Breast epithelium (tissue), 4 donors: Measurements from ENCODE around the gene S1PR4. TPM values are rescaled to one million over a fixed set of nuclear protein-coding genes. Genes with fewer than 3 reads are reported as not detected.

ENCODE experiments used
- DNase-seq, 2 donors: peaks; one replicate each; pipeline ENCODE4 v3.0.0-alpha.2; 2019; ENCODE audit warnings: low spot score in 2 of 2
- H3K27ac ChIP-seq, 2 donors: fragments of 200-600 bp; sonication (generic) in 1 of 2; one replicate each; pipeline ENCODE4 v1.5.1; 2016 to 2019; ENCODE audit warnings: mild to moderate bottlenecking in 1 of 2
- H3K27me3 ChIP-seq, 2 donors: fragments of 200-600 bp; sonication (generic) in 1 of 2; one replicate each; pipeline versions ENCODE4 v1.5.1 to v1.6.0; 2017 to 2019; ENCODE audit warnings: control low read depth in 1 of 2, mild to moderate bottlenecking in 1 of 2
- H3K36me3 ChIP-seq: fragments of 200-600 bp; one replicate; pipeline ENCODE4 v1.5.1; 2019
- H3K4me1 ChIP-seq, 2 donors: fragments of 200-600 bp; sonication (generic); one replicate each; pipeline ENCODE4 v1.5.1; 2016 to 2019; ENCODE audit warnings: control low read depth in 1 of 2
- H3K4me3 ChIP-seq, 3 donors: fragments of 200-600 bp; sonication (generic); 1 replicate in 2 of 3; 2 replicates in 1 of 3; pipeline ENCODE4 v1.5.1; 2016 to 2019; ENCODE audit warnings: mild to moderate bottlenecking in 3 of 3, moderate library complexity in 2 of 3
- H3K9me3 ChIP-seq, 2 donors: fragments of 200-600 bp; sonication (generic) in 1 of 2; one replicate each; pipeline ENCODE4 v1.5.1; 2016 to 2019; ENCODE audit warnings: control low read depth in 1 of 2
- POLR2A ChIP-seq: fragments of 450-650 bp; IDR thresholded peaks from one replicate; pipeline ENCODE4 v1.6.1; 2016; ENCODE audit warnings: antibody characterized with exemption, mild to moderate bottlenecking, moderate library complexity
- POLR2AphosphoS5 ChIP-seq, 3 donors: sonication (generic); formaldehyde crosslinking; IDR thresholded peaks; one replicate each; pipeline ENCODE4 v1.6.1; 2017; ENCODE audit warnings: antibody characterized with exemption in 3 of 3
- intact Hi-C: fragments of 100-400 bp; cut with DNase I; formaldehyde crosslinking; loops from one replicate; pipeline ENCODE4 v1.15.1; 2023; ENCODE audit warnings: low total_unique reads
- total RNA-seq, 3 donors: library from RNA; depleted of rRNA; stranded (reverse); fragments of >200 nt; gene quantifications; one replicate each; pipeline ENCODE4 v1.1.0, GENCODE V29; 2016
- TF ChIP-seq, protein P1 (sequence below), 3 donors: fragments of 450-650 bp; IDR thresholded peaks; one replicate each; pipeline ENCODE4 v1.5.1; 2016 to 2017; ENCODE audit warnings: antibody characterized with exemption in 3 of 3, mild to moderate bottlenecking in 3 of 3, moderate library complexity in 3 of 3

S1PR4 gene
- total RNA-seq, 3 donors from 2014 or later: 1.3 to 1.9 TPM; not detected in 1

DNA sequence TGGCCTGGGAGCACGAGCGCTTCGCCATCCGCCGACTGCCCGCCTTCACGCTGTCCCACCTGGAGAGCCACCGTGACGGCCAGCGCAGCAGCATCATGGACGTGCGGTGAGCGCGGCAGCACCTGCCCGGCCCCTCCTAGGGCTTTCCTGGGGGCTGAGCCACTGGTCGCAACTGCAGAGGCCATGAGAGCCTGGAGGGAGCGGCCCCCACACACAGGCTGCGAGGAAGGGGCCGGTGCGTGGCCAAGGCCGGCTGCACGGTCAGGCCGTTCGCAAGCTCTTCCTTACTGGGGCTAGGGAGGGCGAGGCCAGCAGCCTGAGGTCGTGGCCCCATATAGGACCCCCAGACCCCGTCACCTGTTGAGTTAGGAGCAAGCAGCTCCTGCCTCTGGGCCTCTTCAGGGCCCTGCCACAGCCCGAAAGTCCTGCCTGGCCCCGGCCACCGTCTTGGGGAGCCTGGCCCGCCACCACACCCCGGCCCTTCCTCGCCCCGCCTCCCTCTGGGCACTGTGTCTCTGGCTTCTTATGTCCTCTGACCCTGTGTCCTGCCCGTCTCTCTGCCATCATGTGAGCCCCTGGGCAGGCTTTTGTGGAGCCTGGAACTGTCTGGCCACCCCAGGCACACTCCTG is 26.2 kb downstream of the S1PR4 start:
- H3K27ac ChIP-seq: no peak overlapping the region
- no peak for DNase-seq
- no peaks in the 10 kb centered on the region for H3K9me3 ChIP-seq
- H3K4me1 ChIP-seq: no peaks in the 10 kb centered on the region
- H3K4me3 ChIP-seq: no peak overlapping the region
- intact Hi-C loops: loop anchor here (5.0 kb wide), 1 partner anchor 1072 kb away; no protein-coding TSS in a partner anchor
- peaks cover 7% of the 10 kb centered on the region for H3K36me3 ChIP-seq
- H3K27me3 ChIP-seq: no peaks in the 10 kb centered on the region
- TF ChIP-seq, protein P1, sequence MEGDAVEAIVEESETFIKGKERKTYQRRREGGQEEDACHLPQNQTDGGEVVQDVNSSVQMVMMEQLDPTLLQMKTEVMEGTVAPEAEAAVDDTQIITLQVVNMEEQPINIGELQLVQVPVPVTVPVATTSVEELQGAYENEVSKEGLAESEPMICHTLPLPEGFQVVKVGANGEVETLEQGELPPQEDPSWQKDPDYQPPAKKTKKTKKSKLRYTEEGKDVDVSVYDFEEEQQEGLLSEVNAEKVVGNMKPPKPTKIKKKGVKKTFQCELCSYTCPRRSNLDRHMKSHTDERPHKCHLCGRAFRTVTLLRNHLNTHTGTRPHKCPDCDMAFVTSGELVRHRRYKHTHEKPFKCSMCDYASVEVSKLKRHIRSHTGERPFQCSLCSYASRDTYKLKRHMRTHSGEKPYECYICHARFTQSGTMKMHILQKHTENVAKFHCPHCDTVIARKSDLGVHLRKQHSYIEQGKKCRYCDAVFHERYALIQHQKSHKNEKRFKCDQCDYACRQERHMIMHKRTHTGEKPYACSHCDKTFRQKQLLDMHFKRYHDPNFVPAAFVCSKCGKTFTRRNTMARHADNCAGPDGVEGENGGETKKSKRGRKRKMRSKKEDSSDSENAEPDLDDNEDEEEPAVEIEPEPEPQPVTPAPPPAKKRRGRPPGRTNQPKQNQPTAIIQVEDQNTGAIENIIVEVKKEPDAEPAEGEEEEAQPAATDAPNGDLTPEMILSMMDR (IDR thresholded peaks at IDR 0.05): no peak
- TF ChIP-seq POLR2A (no peak), POLR2AphosphoS5 (IDR thresholded peaks at IDR 0.05) (no peak)

DNA sequence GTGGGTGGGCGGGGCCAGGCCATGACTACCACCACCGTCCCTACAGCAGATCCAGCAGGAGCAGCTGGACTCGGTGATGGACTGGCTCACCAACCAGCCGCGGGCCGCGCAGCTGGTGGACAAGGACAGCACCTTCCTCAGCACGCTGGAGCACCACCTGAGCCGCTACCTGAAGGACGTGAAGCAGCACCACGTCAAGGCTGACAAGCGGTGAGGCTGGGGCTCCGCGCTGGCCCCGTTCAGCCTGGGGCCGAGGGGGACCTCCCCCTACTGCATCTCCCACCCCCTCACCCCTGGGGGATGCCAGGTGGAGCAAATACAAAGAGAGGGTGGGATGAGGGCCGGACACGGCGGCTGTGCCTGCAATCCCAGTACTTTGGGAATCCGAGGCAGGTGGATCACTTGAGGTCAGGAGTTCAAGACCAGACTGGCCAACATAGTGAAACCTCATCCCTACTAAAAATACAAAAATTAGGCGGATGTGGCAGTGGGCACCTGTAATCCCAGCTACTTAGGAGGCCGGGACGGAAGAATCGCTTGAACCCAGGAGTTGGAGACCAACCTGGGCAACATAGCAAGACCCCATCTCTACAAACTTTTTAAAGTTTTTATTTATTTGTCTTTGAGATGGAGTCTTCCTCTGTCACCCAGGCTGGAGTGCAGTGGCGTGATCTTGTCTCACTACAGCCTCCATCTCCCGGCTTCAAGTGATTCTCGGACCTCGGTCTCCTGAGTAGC is 27.8 kb downstream of the S1PR4 start:
- no peak overlapping the region for H3K27ac ChIP-seq
- H3K36me3 ChIP-seq: peaks cover 7% of the 10 kb centered on the region
- H3K9me3 ChIP-seq: no peaks in the 10 kb centered on the region
- TF ChIP-seq POLR2A (no peak), POLR2AphosphoS5 (IDR thresholded peaks at IDR 0.05) (no peak)
- TF ChIP-seq, protein P1 (IDR thresholded peaks at IDR 0.05): no peak
- H3K4me1 ChIP-seq: no peaks in the 10 kb centered on the region
- no peaks in the 10 kb centered on the region for H3K27me3 ChIP-seq
- no peak for DNase-seq
- H3K4me3 ChIP-seq: no peak overlapping the region
- intact Hi-C loops: loop anchor here (5.0 kb wide), 1 partner anchor 1074 kb away; no protein-coding TSS in a partner anchor

DNA sequence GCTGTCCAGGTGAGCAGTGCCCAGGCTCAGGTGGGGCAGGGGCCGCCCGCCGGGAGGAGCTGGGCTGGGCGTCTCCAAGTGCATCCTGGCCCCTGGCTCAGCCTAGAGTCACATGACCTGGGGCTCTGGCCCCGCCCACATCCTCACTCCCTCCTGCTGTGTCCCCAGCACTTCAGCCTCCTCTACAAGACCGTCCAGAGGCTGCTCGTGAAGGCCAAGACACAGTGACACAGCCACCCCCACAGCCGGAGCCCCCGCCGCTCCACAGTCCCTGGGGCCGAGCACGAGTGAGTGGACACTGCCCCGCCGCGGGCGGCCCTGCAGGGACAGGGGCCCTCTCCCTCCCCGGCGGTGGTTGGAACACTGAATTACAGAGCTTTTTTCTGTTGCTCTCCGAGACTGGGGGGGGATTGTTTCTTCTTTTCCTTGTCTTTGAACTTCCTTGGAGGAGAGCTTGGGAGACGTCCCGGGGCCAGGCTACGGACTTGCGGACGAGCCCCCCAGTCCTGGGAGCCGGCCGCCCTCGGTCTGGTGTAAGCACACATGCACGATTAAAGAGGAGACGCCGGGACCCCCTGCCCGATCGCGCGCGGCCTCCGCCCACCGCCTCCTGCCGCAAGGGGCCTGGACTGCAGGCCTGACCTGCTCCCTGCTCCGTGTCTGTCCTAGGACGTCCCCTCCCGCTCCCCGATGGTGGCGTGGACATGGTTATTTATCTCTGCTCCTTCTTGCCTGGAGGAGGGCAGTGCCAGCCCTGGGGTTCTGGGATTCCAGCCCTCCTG is 29.1 kb downstream of the S1PR4 start:
- Histone ChIP-seq H3K27ac (no peak overlapping the region), H3K27me3 (no peaks in the 10 kb centered on the region), H3K9me3 (no peaks in the 10 kb centered on the region), H3K36me3 (peaks cover 7% of the 10 kb centered on the region), H3K4me1 (no peaks in the 10 kb centered on the region), H3K4me3 (no peak overlapping the region)
- DNase-seq: no peak
- intact Hi-C loops: loop anchor here (5.0 kb wide), 1 partner anchor 1075 kb away; no protein-coding TSS in a partner anchor
- TF ChIP-seq POLR2AphosphoS5 (IDR thresholded peaks at IDR 0.05) (no peak), POLR2A (no peak)
- TF ChIP-seq, protein P1 (IDR thresholded peaks at IDR 0.05): no peak

DNA sequence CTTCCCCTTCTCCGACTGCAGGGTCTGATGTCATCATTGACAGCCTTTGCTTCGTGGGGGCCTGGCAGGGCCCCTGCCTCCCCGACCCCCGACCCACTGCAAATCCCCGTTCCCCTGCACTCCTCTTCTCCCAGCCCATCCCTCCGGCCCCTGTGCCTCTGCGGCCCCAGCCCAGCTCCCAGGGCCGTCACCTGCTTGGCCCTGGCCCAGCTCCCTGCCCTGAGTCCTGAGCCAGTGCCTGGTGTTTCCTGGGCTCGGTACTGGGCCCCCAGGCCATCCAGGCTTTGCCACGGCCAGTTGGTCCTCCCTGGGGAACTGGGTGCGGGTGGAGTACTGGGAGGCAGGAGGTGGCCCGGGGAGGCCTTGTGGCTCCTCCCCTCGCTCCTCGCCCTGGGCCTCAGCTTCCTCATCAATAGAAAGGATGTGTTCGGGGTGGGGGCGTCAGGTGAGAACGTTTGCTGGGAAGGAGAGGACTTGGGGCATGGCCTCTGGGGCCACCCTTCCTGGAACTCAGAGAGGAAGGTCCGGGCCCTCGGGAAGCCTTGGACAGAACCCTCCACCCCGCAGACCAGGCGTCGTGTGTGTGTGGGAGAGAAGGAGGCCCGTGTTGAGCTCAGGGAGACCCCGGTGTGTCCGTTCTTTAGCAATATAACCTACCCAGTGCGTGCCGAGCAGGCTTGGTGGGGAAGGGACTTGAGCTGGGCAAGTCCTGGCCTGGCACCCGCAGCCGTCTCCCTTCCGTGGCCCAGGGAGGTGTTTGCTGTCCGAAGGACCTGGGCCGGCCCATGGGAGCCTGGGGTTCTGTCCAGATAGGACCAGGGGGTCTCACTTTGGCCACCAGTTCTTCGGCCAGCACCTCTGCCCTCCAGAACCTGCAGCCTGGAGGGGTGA is 30.0 kb downstream of the S1PR4 start:
- intact Hi-C loops: loop anchor here (5.0 kb wide), 1 partner anchor 1076 kb away; no protein-coding TSS in a partner anchor
- H3K9me3 ChIP-seq: no peaks in the 10 kb centered on the region
- no peak overlapping the region for H3K27ac ChIP-seq
- TF ChIP-seq, protein P1 (IDR thresholded peaks at IDR 0.05): no peak
- TF ChIP-seq POLR2AphosphoS5 (IDR thresholded peaks at IDR 0.05) (no peak), POLR2A (no peak)
- H3K36me3 ChIP-seq: peaks cover 7% of the 10 kb centered on the region
- no peak for DNase-seq
- no peak overlapping the region for H3K4me3 ChIP-seq
- no peaks in the 10 kb centered on the region for H3K4me1 ChIP-seq
- H3K27me3 ChIP-seq: no peaks in the 10 kb centered on the region
